Stimulated activated CD4-positive, alpha-beta T cell treated with anti-CD3 and anti-CD28 coated beads, Interleukin-12 subunit alpha, Interleukin-12 subunit beta, amount 100 ng/mL, for 48 hours (primary cell): ENCODE data around the gene MAP2K7.
A peak's percentile ranks its signal among the peaks of the same experiment; 100 is the strongest.

Experiments
- DNase-seq, 3 donors: peaks; one replicate each; pipeline ENCODE4 v3.0.0-alpha.2; 2020; ENCODE audit warnings: low read depth in 2 of 3, low spot score in 1 of 3

The MAP2K7 gene

DNA sequence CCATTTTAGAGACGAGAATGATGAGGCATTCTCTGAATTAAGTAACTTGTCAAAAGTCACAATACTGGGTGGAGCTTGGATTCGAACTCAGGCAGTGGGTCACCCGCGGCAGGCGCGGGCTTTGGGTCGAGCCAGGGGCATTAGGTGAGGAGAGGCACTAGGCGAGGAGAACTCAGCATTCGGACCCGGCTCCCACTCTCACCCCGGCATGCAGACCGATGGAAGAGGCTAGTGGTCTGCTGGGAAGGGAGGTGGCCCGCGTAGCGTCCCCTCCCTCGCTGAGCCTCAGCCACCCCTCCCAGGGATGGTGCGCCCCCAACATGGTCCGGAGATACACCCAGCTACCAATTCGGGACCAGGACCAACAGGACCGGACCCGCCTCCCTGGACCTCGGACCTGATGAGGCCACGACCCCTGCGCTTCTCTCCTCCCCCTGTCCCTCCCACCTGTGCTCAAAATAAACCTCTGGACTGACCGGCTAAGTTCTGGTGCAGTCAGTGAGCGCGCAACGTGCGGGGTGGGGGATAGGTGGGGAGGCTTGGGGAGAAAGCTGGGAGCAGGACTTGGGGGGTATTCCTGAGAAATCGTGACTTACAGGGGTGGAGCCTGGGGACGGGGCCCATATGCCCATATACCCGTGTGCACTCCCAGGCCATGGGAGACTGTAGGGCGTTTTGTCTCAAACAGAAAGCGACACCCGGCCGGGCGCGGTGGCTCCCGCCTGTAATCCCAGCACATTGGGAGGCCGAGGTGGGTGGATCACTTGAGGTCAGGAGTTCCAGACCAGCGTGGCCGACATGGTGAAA is 15.1 kb downstream of the MAP2K7 start:
- no peak for DNase-seq

DNA sequence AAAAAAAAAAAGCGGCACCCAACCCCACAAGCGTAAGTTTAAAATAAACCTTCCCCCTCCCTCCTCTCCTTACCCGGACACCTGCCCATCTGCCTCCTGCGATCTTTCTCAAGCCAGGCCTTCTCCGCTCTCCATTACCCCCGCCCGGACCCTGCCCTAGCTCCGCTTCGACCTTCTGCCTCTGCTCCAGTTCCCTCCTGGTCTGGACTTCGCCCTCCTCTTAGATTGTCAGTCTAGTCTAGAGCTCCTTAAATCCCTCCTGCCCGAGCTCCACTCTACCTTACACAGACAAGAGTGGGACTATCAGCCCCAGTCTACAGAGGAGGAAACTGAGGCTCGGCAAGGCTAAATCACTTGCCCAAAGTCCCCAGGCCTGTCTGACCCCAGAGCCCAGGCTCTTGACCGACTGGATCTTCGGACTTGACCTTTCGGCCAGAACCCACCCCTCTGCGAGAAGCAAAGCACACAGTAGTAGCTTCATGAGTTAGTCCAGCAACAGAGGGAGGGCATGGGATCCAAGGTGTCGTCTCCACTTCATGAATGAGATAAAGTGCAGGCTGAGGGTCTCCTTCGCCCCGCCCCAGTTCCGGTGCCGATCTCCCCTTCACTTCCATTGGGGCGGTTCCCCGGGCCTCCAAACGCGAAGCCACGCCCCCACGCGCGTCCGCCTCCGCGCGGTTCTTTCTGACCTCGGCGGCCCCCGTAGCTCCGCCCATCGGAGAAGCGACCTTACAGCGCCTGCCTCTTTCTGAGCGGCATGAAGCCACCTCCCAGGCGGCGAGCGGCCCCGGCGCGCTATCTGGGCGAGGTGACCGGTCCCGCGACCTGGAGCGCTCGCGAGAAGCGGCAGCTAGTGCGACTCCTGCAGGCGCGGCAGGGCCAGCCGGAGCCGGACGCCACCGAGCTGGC is 16.2 kb downstream of the MAP2K7 start, which contains the start of gene SNAPC2:
TSS of gene SNAPC2 (plus strand) at position 729 of the 909 bp plus-strand sequence. CDS start at position 758, 29 bp downstream.
- DNase-seq, result peak; percentile 94 to 95 (median 95)

DNA sequence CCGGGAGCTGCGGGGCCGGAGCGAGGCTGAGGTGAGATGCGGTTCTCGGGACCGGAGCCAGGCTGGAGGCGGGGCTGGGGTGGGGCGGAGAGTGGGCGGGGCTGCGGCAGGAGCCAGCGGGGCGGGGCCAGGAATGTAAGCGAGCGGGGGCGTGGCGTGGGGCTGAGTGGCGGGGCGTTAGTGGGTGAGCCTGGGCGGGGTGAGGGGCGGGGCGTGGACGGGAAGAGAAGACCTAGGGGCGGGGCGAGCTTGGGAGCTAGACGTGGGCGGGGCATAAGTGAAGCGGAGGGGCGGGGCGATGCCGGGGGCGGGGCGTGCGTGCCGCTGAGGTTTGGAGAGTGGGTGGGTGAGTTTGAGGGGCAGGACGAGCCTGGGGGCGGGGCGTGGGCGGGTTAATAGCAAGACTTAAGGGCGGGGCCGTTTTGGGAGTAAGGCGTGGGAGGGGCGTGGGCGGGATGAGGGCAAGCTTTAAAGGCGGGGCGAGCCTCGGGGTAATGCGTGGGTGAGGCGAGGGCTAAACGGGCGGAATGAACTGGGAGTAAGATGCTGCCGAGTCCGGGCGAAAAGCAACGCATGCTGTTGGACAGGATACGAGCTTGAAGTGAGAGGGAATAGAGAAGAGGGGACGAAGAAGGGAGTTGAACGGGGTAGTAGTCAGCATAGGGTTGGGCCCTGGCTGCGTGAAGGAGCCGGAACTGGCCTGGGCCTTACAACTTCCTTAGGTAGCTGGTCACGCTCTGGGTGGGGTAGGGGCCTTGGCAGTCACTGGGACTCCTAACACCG is 17.0 kb downstream of the MAP2K7 start:
- DNase-seq, result peak; percentile 99 to 100 (median 99)

DNA sequence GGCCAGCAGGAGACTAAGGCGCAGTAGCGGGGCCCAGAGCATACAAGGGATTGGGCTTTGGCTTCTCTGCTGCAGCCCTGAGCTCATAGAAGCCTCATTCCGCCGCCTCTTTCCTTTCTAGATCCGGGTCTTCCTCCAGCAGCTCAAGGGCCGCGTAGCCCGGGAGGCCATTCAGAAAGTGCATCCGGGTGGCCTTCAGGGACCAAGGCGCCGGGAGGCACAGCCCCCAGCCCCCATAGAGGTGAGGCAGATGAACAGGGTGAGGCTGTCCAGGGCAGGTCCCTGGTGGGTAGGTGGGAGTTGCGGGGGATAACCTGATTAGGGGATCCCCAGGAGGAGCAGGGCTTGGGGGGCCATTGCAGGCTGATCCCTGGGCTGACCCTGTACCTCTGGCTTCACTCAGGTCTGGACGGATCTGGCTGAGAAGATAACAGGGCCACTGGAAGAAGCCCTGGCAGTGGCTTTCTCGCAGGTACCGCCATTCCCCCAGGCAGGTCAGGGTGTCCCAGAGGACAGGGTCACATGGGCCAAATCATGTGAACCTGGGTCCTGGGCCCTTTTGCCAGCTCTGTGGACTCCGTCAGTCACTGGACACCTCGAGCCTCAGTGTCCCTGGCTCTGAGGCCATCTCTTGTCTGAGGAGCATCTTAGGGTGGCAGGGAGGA is 17.8 kb downstream of the MAP2K7 start:
- DNase-seq, result no peak

DNA sequence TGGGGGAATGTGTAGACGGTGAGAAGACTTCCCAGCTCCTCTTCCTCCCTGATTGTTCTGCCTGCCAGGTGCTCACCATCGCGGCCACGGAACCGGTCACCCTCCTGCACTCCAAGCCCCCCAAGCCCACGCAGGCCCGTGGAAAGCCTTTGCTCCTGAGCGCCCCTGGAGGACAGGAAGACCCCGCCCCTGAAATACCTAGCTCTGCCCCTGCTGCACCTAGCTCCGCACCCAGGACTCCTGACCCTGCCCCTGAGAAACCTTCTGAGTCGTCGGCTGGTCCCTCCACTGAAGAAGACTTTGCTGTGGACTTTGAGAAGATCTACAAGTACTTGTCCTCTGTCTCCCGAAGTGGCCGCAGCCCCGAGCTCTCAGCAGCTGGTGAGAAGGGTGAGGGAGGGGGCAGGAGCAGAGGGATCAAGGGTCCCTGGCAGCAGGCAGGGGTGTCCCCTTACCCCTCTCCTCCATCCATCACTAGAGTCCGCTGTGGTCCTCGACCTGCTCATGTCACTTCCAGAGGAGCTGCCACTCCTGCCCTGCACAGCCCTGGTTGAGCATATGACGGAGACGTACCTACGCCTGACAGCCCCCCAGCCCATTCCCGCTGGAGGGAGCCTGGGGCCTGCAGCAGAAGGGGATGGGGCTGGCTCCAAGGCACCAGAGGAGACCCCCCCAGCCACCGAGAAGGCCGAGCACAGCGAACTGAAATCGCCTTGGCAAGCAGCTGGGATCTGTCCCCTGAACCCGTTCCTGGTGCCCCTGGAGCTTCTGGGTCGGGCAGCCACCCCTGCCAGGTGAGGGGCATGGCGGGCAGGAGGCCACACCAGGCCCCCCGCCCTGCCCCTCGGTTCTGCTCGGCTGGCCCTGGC is 18.5 kb downstream of the MAP2K7 start:
- no peak for DNase-seq

DNA sequence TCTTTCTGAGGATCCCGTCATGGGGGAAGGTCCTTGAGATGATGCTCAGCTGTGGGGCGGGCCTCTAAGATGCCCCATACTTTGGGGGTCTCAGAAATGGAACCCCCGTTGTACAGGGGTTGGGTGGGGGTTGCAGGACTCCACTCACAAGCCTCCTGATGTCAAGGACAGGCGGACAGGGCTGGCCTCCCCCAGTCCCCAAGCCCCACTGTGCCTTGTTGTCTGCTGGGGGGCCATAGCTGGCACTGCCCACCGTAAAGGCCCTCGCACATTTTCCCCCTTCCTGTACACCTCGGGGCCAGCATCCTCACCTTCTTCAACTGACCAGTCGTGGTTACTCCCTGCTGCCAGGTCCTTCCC is 19.1 kb downstream of the MAP2K7 start:
- no peak for DNase-seq

DNA sequence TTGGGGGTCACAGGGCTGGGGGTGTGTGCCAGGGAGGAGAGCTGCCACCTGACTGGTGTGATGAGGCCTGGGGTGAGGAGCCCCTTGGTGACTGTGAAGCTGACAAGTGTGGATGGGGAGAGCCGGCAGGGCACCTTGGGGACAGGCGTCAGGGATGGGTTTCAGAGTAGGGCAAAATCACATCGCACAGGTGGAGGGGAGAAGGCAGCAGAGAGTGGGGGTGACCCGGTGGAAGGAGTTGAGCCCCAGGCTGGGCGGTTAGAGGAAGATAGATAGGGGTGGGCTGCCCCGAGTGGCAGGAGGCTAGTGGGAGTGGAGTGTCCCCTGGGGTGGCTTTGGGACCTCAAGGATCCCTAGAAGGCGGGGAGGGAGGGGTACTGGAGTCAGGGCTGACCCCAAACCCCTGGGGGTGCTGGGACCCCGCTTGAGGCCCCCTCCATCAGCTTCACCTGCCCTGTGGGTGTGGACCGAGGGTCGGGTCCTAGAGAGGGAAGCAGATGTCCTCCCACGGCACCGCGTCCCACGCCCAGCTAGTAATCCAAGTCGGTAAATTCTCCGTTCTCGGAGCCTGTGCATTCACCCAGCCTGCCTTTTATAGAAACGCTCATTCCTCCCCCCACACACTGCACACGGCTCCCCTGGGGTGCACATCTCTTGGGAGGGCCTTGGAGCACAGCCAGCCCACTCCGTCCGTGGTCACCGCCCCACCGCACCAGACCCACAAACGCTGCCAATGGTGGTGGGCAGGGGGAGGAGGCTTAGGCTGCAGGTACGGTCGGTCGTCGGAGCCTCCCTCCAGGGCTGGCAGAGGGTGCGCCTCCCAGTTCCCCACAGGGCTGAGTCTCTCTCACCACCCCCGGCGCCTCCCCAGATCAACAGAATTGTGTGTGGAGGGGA is 19.9 kb downstream of the MAP2K7 start:
- no peak for DNase-seq

DNA sequence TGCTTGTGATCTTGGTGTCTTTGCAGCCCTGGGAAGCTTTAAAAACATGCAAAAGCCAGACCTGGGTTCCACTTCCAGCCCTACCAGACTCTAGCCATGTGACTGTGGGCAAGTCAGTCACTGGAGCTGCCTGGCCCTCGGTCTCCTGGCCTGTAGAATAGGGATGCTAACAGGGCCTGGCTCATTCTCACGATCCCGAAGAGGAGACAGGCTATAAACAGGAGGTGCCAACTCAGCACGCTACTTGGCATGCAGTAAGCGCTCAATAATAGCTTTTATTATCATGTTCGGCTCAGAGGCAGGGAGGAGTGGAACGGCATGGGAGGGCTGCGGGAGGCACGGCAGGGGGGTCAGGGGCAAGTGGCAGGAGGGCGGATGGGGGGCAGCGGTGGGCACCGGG is 20.6 kb downstream of the MAP2K7 start:
- DNase-seq, result no peak

DNA sequence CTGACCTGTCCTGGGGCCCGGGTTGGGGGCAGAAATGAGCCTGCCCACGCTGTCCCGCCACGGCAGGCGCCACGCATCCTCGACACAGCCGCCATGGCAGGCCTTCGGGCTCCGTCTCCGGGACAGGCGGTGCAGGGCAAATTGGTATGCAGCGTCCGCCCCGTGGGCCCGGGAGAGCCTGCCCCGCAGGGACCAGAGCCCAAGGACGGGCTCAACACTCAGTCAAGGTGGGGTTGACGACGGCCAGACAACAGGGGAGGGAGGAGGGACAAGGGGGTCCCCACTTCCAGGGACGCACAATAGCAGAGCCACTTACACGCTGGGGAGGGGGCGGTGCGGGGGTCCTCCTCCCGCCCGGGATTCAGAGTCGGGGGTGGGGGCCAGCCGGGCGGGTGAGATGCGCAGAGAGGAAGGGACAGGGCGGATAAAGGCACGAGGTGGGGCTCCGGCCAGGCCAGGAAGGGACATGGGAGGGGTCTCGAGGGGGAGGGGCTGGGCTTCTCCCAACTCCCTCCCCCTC is 21.0 kb downstream of the MAP2K7 start:
- DNase-seq, result no peak

DNA sequence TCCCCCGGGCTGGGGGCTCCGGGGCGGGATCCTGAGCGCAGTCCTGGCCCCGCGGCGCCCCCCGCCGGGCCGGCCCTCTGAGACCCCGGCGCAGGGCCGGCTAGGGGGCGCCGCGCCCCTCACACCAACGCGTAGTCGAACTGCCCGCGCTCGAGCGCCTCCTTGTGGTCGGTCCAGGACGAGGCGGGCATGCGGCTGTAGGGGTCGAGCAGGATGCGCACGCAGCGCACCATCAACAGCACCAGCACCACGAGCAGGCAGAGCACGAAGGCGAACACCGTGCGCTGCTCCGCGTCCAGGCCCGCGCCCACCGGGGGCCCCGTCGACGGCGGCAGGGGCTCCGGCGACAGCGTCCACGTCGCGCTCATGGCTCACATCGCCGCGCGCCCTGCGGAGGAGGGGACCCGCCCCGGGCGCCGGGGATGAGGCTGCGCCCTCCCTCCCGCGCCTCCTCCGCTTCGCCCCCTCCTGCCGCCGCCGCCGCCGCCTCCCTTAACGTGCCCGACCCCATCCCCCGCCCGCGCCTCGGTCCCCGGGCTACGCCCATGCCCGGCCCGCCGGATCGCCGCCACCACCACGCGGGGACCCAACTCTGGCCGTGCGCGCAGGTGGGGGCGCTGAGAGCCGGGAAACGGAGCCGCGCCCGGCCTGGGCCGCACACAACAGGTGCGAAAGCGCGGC is 21.6 kb downstream of the MAP2K7 start:
- peak; percentile 65 to 74 (median 66) for DNase-seq

DNA sequence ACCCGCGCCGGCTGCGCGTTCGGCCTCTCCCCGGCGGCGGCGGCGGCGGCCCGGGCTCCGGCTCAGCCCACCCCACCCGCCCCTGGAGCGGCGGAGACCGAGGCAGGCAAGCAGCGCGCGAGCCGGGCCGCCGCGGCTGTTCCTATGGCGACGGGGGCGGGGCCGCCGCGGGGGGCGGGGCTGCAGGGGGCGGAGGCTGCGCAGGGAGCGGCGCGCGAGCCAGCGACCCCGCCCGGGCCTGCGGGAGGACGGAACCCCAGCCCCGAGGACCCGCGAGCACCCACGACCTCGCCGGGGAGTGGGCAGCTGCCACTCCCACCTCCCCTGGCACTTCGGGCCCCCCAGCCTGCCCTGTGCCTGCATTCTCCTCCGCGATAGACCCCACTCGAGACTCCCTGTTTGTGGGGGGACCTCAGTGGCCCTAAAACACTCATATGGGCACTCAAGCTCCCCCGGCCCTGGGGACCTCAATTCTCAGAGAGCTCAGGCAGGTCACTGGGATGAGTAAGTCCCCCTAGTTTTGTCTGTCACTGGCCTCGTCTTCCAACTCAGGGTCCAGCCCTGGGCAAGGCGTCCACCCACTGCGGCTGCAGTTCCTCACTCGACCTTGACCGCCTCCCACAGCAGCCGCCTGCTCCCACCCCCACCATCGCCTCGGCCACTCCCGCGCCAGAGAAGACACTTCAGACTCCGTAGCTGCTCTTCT is 22.5 kb downstream of the MAP2K7 start, which contains the start of gene CTXN1:
TSS of gene CTXN1 (minus strand) at position 115 of the 706 bp plus-strand sequence. CDS start 597 bp downstream, outside the sequence.
- peak; percentile 55 to 73 (median 68) for DNase-seq

DNA sequence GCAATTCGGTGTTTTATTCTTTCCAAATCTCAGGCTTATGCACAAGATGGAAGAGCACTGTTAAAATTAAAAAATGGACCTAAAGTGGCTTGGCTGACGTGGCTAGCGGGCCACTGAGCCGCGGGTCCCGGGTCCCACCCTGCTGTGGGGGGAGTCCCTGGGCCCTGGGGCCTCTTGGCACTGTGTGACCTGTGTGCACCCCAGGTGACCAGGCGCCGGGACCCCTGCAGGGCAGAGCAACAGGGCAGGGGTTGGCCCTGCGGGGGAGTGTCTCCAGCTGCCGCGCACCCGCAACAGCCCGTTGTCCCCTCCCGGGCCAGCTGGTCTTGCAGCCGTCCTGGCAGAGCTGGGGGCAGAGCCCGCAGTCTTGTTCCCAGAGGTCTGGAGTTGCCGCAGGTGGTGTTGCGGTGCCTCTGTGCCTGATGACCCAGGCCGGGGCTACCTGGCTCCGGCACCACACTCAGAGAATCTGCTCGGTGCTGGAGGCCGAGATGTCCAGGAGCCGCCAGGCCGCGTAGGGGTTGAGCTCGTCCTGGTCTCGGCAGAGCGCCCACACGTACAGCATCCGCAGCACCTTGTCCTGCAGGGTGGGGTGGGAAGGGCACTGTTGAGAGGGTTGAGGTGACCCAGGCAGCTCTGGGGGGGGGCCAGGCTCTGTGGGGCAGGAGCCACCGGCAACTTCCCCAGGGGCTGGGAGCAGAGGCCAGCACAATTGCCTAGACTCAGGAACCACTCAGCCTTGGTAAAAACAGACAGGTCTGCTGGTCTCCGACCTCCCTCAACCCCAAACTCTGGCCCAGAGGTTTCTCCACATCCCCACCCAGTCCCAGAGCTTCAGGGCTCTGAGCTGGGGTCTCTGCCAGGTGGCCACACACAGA is 23.3 kb downstream of the MAP2K7 start:
- no peak for DNase-seq

DNA sequence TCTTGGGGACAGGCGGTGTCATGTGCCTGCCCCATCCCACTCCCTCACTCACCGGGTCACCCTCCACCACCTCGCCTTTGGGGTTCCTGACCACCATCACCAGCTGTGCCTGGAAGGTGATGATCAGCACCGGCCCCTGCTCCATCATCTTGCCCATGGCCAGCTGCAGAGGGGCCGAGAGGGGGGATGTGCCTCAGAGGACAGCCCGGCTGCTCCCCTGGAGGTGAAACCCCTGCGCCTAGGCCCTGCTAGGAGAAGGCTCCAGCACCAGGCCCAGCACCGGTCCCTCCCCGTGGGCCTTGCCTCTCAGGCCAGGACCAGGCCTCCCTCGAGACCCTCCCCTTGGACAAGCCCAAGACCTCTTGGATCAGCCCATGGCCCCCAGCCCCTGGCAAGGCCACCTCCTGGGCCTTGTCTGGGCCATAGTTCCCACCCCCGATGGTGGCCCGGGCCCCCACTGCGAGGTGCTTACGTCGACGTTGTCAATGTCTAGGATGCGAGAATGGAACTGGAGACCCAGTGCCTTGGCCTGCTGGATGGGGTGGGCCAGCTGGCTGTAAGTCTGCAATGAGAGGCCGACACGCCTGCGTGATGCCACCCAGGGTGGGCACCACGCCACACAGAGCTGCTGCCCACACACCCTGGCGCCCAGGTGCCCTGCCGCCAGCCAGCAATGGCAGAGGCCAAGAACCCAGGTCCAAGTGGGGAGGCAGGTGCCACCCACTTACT is 24.1 kb downstream of the MAP2K7 start:
- DNase-seq, result no peak

DNA sequence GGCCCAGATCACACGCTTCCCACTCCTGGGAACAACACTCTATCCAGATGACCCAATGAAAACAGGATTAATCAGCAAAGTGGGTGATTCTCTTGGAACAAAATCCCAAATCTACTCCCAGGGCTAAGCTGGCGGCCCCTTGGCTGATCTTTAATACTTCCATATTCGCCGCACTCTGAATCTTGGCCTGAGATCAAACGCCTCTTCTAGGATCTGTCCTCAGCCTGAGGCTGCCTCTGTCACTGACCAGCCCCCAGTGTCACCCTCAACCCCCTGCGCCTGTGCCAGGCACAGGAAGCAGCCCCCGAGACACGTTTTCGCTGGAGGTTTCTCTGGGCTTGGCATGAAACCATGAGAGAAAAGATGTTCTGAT is 24.6 kb downstream of the MAP2K7 start:
- no peak for DNase-seq
